Putamen (tissue), 1 donor: ENCODE results near the gene PNN.
"Not testable (repeated sequence)": the region's sequence is repeated elsewhere in the genome, so short reads cannot be mapped to it uniquely, and the experiment has no call there.

Experiments
- DNase-seq: peaks from one replicate; pipeline ENCODE4 v3.0.0-alpha.2; 2016; ENCODE audit warnings: low spot score

PNN gene

GRCh38 chr14:39174560-39175444 lies at the start of gene PNN:
PNN (plus strand) TSS chr14:39175254; CDS start chr14:39175280, 26 bp downstream.
- peak; percentile 99 for DNase-seq

GRCh38 chr14:39137835-39138234 lies 37.2 kb upstream of the PNN start:
- not testable (repeated sequence) for DNase-seq

- DNase-seq: no peak
Measured at GRCh38 chr14:39138440-39138839, 36.6 kb upstream of the PNN start.

GRCh38 chr14:39140170-39140569 lies 34.9 kb upstream of the PNN start:
- no peak for DNase-seq

GRCh38 chr14:39141623-39142022 lies 33.4 kb upstream of the PNN start:
- not testable (repeated sequence) for DNase-seq

- not testable (repeated sequence) for DNase-seq
Measured at GRCh38 chr14:39143226-39143625, 31.8 kb upstream of the PNN start.

- no peak for DNase-seq
Measured at GRCh38 chr14:39145266-39145966, 29.6 kb upstream of the PNN start.

GRCh38 chr14:39154594-39155189 lies 20.4 kb upstream of the PNN start:
- DNase-seq: no peak

GRCh38 chr14:39157491-39157890 lies 17.6 kb upstream of the PNN start:
- DNase-seq: no peak

- no peak for DNase-seq
Measured at GRCh38 chr14:39158222-39158858, 16.7 kb upstream of the PNN start.

- no peak for DNase-seq
Measured at GRCh38 chr14:39160494-39160893, 14.6 kb upstream of the PNN start.

GRCh38 chr14:39167797-39168320 lies 7.2 kb upstream of the PNN start:
- not testable (repeated sequence) for DNase-seq

- DNase-seq: no peak
Measured at GRCh38 chr14:39168591-39168990, 6.5 kb upstream of the PNN start.

GRCh38 chr14:39169541-39169900 lies 5.5 kb upstream of the PNN start:
- DNase-seq: no peak

GRCh38 chr14:39173198-39173597 lies 1.9 kb upstream of the PNN start:
- DNase-seq: no peak

- no peak for DNase-seq
Measured at GRCh38 chr14:39175445-39176262, 600 bp downstream of the PNN start.

- DNase-seq: no peak
Measured at GRCh38 chr14:39176263-39177167, 1.5 kb downstream of the PNN start.

- no peak for DNase-seq
Measured at GRCh38 chr14:39177168-39177545, 2.1 kb downstream of the PNN start.

GRCh38 chr14:39179042-39179441 lies 4.0 kb downstream of the PNN start:
- DNase-seq: no peak

GRCh38 chr14:39180553-39180952 lies 5.5 kb downstream of the PNN start:
- DNase-seq: no peak
